Thymus (tissue), 11 donors: ENCODE results near the gene SDCBP2. TPM values are rescaled to one million over a fixed set of nuclear protein-coding genes. Genes with fewer than 3 reads are reported as not detected.
"Not testable (repeated sequence)": the region's sequence is repeated elsewhere in the genome, so short reads cannot be mapped to it uniquely, and the experiment has no call there.

Experiments
- DNase-seq, 9 donors: peaks; one replicate each; pipeline ENCODE4 v3.0.0-alpha.2; 2013; ENCODE audit warnings: low spot score in 9 of 9, low read depth in 6 of 9, missing footprints in 1 of 9
- H3K27ac ChIP-seq, 2 donors: one replicate each; pipeline ENCODE4 v1.5.1; 2013; ENCODE audit warnings: control low read depth in 1 of 2, low read depth in 1 of 2, low read length in 1 of 2, mild to moderate bottlenecking in 1 of 2, moderate library complexity in 1 of 2
- H3K27me3 ChIP-seq, 2 donors: one replicate each; pipeline ENCODE4 v1.5.1; 2013; ENCODE audit warnings: low read length in 1 of 2; ENCODE audit not compliant: control insufficient read depth in 2 of 2, insufficient read depth in 1 of 2
- H3K36me3 ChIP-seq, 2 donors: one replicate each; pipeline ENCODE4 v1.5.1; 2013; ENCODE audit warnings: low read length in 1 of 2, mild to moderate bottlenecking in 1 of 2, moderate library complexity in 1 of 2; ENCODE audit not compliant: control insufficient read depth in 2 of 2, insufficient read depth in 2 of 2
- H3K4me1 ChIP-seq, 2 donors: one replicate each; pipeline ENCODE4 v1.5.1; 2013; ENCODE audit warnings: low read length in 2 of 2; ENCODE audit not compliant: control insufficient read depth in 2 of 2, insufficient read depth in 2 of 2
- H3K4me3 ChIP-seq, 2 donors: one replicate each; pipeline ENCODE4 v1.5.1; 2013; ENCODE audit warnings: low read length in 2 of 2, control low read depth in 1 of 2, mild to moderate bottlenecking in 1 of 2
- H3K9me3 ChIP-seq, 2 donors: one replicate each; pipeline ENCODE4 v1.5.1; 2013; ENCODE audit warnings: low read length in 1 of 2, mild to moderate bottlenecking in 1 of 2; ENCODE audit not compliant: control insufficient read depth in 2 of 2, insufficient read depth in 1 of 2
- WGBS: extraction: QIAGEN DNeasy Blood & Tissue Kit; methylation state at CpG from one replicate; pipeline ENCODE4 v1.1.7; 2013; 5-methylcytosine and 5-hydroxymethylcytosine counted together
- polyA plus RNA-seq: library from polyadenylated mRNA; stranded (reverse); fragments of 200-250 nt; gene quantifications from one replicate; pipeline ENCODE4 v1.2.3, GENCODE V29; 2013
- total RNA-seq: library from RNA; stranded (reverse); fragments of 120-200 nt; gene quantifications from one replicate; pipeline ENCODE4 v1.2.4, GENCODE V29; 2013
- donor health status: healthy.

SDCBP2 gene
- total and polyA plus RNA-seq, 2 donors, result 2.1 to 8.6 TPM

DNA sequence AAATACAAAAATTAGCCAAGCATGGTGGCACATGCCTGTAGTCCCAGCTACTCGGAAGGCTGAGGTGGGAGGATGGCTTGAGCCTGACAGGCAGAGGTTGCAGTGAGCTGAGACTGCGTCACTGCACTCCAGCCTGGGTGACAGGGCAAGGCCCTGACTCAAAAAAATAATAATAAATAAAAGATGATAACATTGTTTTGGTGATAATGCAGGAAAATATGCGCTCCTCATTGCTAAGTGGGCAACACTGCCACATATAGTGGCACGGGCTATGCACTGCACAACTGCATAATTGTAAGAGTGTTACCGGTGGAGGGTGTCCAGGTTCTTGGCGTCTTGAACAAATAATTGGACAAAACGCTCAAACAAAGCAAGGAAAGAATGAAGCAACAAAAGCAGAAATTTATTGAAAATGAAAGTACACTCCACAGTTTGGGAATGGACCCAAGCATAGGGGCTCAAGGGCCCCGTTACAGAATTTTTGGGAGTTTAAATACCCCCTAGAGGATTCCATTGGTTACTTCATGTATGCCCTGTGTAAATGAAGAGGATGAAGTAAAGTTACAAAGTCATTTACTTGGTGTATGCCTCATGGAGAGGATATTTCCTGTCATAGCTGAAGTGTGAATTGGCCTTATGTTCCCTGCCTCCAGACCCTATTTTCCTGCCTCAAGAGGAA, 14.6 kb upstream of the SDCBP2 start:
- DNase-seq, H3K27me3 ChIP-seq: not testable (repeated sequence)
- WGBS, result 99% methylated on average over 8 of the region's 8 CpGs

DNA sequence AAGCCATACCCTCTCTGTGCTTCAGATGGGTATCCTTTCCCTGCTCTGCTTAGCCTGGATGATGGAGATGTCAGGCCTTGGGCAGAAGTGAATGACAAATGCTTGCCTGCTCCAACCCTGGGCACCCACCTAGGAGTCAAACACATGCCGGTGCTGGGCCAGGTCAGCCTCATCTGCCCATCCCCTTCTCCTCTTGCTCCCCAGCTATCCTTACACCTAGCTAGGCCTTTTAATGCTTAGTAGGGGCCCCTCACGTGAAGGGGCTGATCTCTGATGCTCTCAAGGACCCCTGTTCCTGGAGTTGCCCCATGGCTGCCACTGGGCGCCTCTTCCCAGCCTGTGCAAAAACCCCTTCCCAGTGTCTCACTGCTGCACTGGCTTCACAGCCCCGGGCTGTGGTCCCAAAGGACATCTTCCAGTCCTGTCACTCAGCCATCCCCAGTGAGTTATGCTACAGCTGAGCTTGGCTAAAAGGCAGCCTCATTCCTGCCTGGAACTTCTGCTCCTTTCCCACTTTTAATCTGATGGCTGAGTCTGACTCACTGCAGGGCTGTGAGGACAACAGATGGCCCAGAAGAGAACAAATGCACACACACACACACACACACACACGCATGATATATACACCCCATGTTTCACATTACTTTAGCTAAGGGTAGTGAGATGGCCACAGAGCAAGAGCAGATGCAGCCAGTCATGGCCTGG, 12.8 kb upstream of the SDCBP2 start:
- H3K27me3 ChIP-seq, result no peaks in the 10 kb centered on the region
- 92% methylated on average over 5 of the region's 5 CpGs for whole genome bisulfite sequencing
- peaks cover 4% of the 10 kb centered on the region in 2 donors for H3K4me1 ChIP-seq
- H3K9me3 ChIP-seq, result no peaks in the 10 kb centered on the region
- DNase-seq, result no peak
- H3K4me3 ChIP-seq, result no peak overlapping the region
- H3K36me3 ChIP-seq, result no peaks in the 10 kb centered on the region
- no peak overlapping the region for H3K27ac ChIP-seq

More for the DNA sequence above, 14.6 kb upstream of the SDCBP2 start:
- H3K36me3 ChIP-seq, H3K27ac ChIP-seq, H3K4me3 ChIP-seq, H3K9me3 ChIP-seq, H3K4me1 ChIP-seq: not testable (repeated sequence)

- Histone ChIP-seq H3K27ac (no peak overlapping the region), H3K36me3 (peaks cover 0 to 1% of the 10 kb centered on the region in 2 donors), H3K4me1 (peaks cover 2 to 9% of the 10 kb centered on the region in 2 donors), H3K27me3 (no peaks in the 10 kb centered on the region), H3K4me3 (no peak overlapping the region), H3K9me3 (no peaks in the 10 kb centered on the region)
- 96% methylated on average over 4 of the region's 4 CpGs for WGBS
- DNase-seq, result no peak
These were observed 9.9 kb upstream of the SDCBP2 start for GRCh38 chr20:1338801-1339200.

GRCh38 chr20:1338096-1338495, 9.2 kb upstream of the SDCBP2 start:
- no peak overlapping the region for H3K4me3 ChIP-seq
- 97% methylated on average over 5 of the region's 5 CpGs for WGBS
- peaks cover 2 to 9% of the 10 kb centered on the region in 2 donors for H3K4me1 ChIP-seq
- H3K36me3 ChIP-seq, result peaks cover 3 to 8% of the 10 kb centered on the region in 2 donors
- H3K27me3 ChIP-seq, result no peaks in the 10 kb centered on the region
- H3K27ac ChIP-seq, result no peak overlapping the region
- DNase-seq, result no peak
- H3K9me3 ChIP-seq, result no peaks in the 10 kb centered on the region

DNA sequence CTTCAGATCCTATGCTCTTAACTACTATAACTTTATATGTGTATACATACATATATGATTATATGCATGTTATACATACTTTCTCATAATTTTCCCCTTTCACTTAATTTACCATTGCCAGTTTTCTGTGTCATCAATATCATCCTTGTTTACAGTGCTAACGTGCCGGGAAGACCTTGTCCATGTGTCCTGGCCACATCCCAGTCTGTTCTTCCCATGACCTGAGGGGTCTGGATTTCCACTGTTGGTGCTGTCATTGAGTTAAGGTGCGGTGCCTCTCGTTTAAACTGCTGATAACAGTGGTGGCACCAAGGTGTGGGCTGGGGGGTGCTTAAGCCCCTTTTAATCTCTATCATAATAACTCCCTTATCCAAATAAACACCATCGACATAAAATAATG, 8.5 kb upstream of the SDCBP2 start:
- Histone ChIP-seq H3K36me3 (peaks cover 8 to 11% of the 10 kb centered on the region in 2 donors), H3K9me3 (no peaks in the 10 kb centered on the region), H3K27ac (no peak overlapping the region), H3K27me3 (no peaks in the 10 kb centered on the region), H3K4me1 (peaks cover 2 to 9% of the 10 kb centered on the region in 2 donors), H3K4me3 (no peak overlapping the region)
- 97% methylated on average over 5 of the region's 5 CpGs for WGBS
- DNase-seq, result no peak

DNA sequence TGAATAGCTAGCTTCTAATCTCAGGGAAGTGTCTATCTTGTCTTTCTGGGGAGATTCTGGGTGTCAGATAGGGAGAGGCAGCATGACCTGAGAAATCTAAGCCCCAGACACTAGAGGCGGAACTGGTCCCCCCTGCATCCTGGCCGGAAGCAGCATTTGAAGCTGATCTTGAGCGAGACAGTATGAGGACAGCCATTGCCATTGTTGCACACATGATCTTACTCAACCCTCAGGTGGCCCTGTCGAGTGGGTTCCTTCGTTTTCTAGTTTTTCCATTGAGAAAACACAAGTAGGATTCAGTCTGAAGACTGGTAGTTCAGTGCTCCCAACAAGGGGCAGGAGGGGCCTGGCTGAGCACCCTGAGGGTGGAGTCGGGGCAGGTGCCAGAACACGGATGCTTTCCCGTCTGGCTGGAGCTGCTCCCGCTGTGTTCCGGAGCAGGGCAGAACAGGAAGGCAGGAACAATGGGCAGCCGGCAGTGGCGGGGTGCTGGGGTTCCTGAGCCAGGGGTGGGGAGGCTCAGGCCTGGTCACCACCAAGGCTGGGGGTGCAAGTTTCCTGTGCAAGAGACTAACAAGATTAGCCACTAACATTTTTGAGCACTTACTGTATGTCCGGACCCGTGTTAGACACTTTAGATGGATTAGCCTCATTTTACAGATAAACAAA, 7.9 kb upstream of the SDCBP2 start:
- Histone ChIP-seq H3K4me1 (peaks cover 2 to 9% of the 10 kb centered on the region in 2 donors), H3K36me3 (peaks cover 10 to 11% of the 10 kb centered on the region in 2 donors), H3K4me3 (no peak overlapping the region), H3K27ac (peak overlapping the region in 1 of 2 donors; percentile 19), H3K27me3 (no peaks in the 10 kb centered on the region), H3K9me3 (no peaks in the 10 kb centered on the region)
- WGBS, result 46% methylated on average over 14 of the region's 14 CpGs
- peak in 1 of 9 donors; percentile 45 for DNase-seq

GRCh38 chr20:1335961-1336698, 7.2 kb upstream of the SDCBP2 start:
- no peak for DNase-seq
- 83% methylated on average over 6 of the region's 6 CpGs for WGBS
- Histone ChIP-seq H3K27me3 (no peaks in the 10 kb centered on the region), H3K4me3 (no peak overlapping the region), H3K27ac (no peak overlapping the region), H3K9me3 (no peaks in the 10 kb centered on the region), H3K36me3 (peaks cover 10 to 11% of the 10 kb centered on the region in 2 donors), H3K4me1 (peaks cover 2 to 9% of the 10 kb centered on the region in 2 donors)

DNA sequence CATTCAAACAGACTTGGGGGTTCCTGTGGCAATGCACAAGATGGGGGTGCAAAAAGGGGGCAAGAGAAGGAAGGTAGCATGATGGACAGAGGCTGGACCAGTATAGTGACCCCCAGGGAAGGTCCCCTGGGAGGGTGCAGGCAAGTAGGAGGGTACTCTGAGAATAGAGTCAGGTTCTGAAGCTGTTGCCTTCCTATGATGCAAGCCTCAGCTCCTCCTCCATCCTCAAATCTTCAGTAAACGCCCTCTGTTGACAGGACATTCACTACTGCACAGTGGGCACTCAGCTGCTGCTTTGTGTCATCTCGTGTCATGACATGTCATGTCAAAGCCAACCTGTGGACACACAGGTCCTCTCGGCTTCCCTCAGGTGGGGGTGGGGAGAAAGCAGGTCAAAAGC, 5.8 kb upstream of the SDCBP2 start:
- H3K27ac ChIP-seq, result no peak overlapping the region
- no peaks in the 10 kb centered on the region for H3K9me3 ChIP-seq
- H3K4me1 ChIP-seq, result peaks cover 2 to 16% of the 10 kb centered on the region in 2 donors
- H3K36me3 ChIP-seq, result peaks cover 11 to 13% of the 10 kb centered on the region in 2 donors
- 92% methylated on average over 3 of the region's 3 CpGs for WGBS
- no peaks in the 10 kb centered on the region for H3K27me3 ChIP-seq
- no peak for DNase-seq
- no peak overlapping the region for H3K4me3 ChIP-seq
